ENCODE results near the gene VPS37C. TPM values are rescaled to one million over a fixed set of nuclear protein-coding genes. Genes with fewer than 3 reads are reported as not detected.
A peak's percentile ranks its signal among the peaks of the same experiment; 100 is the strongest.

The VPS37C gene
- total and polyA plus RNA-seq, 9 of the 15 experiments (the other 6 are each of a cell fraction or from before 2014, with no cell fraction given): 0.62 to 29.8 (median 11.5) TPM

DNA sequence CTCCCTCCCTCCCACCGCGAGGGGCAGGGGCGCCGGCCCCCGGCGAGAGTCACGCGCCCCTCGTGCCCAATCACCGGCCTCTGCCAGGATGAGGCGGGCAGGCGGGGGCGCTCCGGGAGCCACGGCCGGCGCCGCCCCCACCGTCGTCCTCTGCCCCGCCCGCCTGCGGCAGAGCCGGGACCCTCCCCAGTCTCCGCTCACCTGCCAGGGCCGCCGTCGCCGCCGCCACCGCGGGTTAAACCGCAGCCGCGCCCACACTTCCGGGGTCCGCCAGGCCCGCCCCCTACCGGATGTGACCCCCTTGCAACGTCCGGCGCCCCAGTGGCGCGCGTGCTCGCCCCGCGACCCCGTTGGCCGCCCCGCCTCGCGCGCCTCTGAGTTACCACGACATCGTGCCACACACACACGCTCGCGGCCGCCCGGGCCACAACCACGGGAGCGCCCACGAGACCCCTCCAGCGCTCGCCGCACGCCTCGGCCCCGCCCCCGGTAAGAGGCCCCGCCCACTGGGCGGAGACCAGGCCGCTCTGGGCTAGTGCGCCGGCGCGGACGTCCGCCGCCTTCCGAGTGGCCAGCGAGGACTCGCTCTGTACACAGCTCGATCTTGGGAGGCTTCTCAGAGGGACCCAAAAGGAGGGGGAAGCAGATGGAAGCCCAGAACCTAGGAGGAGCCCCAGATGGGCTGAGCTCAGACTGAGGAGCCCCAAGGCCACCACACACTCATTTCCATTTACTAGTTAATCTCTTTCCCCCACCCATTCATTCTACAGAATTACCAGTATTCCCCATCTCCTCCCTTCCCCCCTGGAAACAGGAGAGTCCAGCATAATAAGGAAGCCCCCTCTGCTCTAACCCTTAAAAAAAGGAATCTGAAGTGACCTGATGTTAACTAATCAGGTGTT is at the start of gene VPS37C (continued):
- TF ChIP-seq, protein P1, sequence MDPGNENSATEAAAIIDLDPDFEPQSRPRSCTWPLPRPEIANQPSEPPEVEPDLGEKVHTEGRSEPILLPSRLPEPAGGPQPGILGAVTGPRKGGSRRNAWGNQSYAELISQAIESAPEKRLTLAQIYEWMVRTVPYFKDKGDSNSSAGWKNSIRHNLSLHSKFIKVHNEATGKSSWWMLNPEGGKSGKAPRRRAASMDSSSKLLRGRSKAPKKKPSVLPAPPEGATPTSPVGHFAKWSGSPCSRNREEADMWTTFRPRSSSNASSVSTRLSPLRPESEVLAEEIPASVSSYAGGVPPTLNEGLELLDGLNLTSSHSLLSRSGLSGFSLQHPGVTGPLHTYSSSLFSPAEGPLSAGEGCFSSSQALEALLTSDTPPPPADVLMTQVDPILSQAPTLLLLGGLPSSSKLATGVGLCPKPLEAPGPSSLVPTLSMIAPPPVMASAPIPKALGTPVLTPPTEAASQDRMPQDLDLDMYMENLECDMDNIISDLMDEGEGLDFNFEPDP (CRISPR knock-in tag; IDR thresholded peaks at IDR 0.05): no peak
- peak; percentile 86 for TF ChIP-seq MTA3 (IDR thresholded peaks at IDR 0.05; ENCODE audit: borderline replicate concordance)
- no peak for TF ChIP-seq SREBF2 (CRISPR knock-in tag; IDR thresholded peaks at IDR 0.05)
- TF ChIP-seq RHOXF2B (CRISPR knock-in tag; conservative IDR thresholded peaks at IDR 0.05): no peak
- no peak for TF ChIP-seq ARHGAP35 (IDR thresholded peaks at IDR 0.05; ENCODE audit: partially characterized antibody)
- TF ChIP-seq, protein P2, sequence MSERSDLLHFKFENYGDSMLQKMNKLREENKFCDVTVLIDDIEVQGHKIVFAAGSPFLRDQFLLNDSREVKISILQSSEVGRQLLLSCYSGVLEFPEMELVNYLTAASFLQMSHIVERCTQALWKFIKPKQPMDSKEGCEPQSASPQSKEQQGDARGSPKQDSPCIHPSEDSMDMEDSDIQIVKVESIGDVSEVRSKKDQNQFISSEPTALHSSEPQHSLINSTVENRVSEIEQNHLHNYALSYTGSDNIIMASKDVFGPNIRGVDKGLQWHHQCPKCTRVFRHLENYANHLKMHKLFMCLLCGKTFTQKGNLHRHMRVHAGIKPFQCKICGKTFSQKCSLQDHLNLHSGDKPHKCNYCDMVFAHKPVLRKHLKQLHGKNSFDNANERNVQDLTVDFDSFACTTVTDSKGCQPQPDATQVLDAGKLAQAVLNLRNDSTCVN (CRISPR knock-in tag; IDR thresholded peaks at IDR 0.05): no peak
- no peak for TF ChIP-seq ARID1B (IDR thresholded peaks at IDR 0.05)
- TF ChIP-seq SP1 (CRISPR knock-in tag; IDR thresholded peaks at IDR 0.05): peak; percentile 81; the same call in 1 of the 2 replicates
- TF ChIP-seq ZBTB7A (IDR thresholded peaks at IDR 0.05; ENCODE audit: borderline replicate concordance, control insufficient read depth, low read depth, low read length): peak; percentile 96
- TF ChIP-seq, protein P3, sequence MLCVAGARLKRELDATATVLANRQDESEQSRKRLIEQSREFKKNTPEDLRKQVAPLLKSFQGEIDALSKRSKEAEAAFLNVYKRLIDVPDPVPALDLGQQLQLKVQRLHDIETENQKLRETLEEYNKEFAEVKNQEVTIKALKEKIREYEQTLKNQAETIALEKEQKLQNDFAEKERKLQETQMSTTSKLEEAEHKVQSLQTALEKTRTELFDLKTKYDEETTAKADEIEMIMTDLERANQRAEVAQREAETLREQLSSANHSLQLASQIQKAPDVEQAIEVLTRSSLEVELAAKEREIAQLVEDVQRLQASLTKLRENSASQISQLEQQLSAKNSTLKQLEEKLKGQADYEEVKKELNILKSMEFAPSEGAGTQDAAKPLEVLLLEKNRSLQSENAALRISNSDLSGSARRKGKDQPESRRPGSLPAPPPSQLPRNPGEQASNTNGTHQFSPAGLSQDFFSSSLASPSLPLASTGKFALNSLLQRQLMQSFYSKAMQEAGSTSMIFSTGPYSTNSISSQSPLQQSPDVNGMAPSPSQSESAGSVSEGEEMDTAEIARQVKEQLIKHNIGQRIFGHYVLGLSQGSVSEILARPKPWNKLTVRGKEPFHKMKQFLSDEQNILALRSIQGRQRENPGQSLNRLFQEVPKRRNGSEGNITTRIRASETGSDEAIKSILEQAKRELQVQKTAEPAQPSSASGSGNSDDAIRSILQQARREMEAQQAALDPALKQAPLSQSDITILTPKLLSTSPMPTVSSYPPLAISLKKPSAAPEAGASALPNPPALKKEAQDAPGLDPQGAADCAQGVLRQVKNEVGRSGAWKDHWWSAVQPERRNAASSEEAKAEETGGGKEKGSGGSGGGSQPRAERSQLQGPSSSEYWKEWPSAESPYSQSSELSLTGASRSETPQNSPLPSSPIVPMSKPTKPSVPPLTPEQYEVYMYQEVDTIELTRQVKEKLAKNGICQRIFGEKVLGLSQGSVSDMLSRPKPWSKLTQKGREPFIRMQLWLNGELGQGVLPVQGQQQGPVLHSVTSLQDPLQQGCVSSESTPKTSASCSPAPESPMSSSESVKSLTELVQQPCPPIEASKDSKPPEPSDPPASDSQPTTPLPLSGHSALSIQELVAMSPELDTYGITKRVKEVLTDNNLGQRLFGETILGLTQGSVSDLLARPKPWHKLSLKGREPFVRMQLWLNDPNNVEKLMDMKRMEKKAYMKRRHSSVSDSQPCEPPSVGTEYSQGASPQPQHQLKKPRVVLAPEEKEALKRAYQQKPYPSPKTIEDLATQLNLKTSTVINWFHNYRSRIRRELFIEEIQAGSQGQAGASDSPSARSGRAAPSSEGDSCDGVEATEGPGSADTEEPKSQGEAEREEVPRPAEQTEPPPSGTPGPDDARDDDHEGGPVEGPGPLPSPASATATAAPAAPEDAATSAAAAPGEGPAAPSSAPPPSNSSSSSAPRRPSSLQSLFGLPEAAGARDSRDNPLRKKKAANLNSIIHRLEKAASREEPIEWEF (CRISPR knock-in tag; IDR thresholded peaks at IDR 0.05): no peak
- 0 out of 2 replicates have a peak, but pooled peaks have one; percentile 3 for TF ChIP-seq CEBPG (CRISPR knock-in tag; IDR thresholded peaks at IDR 0.05)
- TF ChIP-seq CEBPG (tag; conservative IDR thresholded peaks at IDR 0.05 in 1 of 2, IDR thresholded peaks at IDR 0.05 in 1 of 2): no peak
- TF ChIP-seq, protein P4, sequence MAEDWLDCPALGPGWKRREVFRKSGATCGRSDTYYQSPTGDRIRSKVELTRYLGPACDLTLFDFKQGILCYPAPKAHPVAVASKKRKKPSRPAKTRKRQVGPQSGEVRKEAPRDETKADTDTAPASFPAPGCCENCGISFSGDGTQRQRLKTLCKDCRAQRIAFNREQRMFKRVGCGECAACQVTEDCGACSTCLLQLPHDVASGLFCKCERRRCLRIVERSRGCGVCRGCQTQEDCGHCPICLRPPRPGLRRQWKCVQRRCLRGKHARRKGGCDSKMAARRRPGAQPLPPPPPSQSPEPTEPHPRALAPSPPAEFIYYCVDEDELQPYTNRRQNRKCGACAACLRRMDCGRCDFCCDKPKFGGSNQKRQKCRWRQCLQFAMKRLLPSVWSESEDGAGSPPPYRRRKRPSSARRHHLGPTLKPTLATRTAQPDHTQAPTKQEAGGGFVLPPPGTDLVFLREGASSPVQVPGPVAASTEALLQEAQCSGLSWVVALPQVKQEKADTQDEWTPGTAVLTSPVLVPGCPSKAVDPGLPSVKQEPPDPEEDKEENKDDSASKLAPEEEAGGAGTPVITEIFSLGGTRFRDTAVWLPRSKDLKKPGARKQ (CRISPR knock-in tag; IDR thresholded peaks at IDR 0.05): no peak
- TF ChIP-seq XRCC3 (IDR thresholded peaks at IDR 0.05): no peak
- TF ChIP-seq ZNF584 (CRISPR knock-in tag; IDR thresholded peaks at IDR 0.05; ENCODE audit: low read depth): no peak
- no peak for TF ChIP-seq ZNF696 (CRISPR knock-in tag; conservative IDR thresholded peaks at IDR 0.05)
